ENCODE results near the gene OR52E2. TPM values are rescaled to one million over a fixed set of nuclear protein-coding genes. Genes with fewer than 3 reads are reported as not detected.

OR52E2 gene
- total RNA-seq, 4 donors from 2014 or later, result not detected

GRCh38 chr11:5036669-5037068 lies 22.8 kb downstream of the OR52E2 start:
- Histone ChIP-seq H3K9me3 (no peaks in the 10 kb centered on the region), H3K4me3 (no peak overlapping the region), H3K36me3 (no peaks in the 10 kb centered on the region), H3K27me3 (no peaks in the 10 kb centered on the region), H3K27ac (no peak overlapping the region), H3K4me1 (no peaks in the 10 kb centered on the region)
- intact Hi-C loops (cut with DNase I), result no loop called here
- no peak for DNase-seq
- TF ChIP-seq POLR2A (IDR thresholded peaks at IDR 0.05), result no peak
- TF ChIP-seq CTCF (IDR thresholded peaks at IDR 0.05), result no peak
- WGBS, 2 donors, result 68 to 80% methylated on average over 2 of the region's 2 CpGs

GRCh38 chr11:5021996-5022395 lies 37.4 kb downstream of the OR52E2 start:
- intact Hi-C loops (cut with DNase I), result no loop called here

GRCh38 chr11:5013012-5013411 lies 46.4 kb downstream of the OR52E2 start:
- H3K4me3 ChIP-seq, result no peak overlapping the region
- WGBS, 2 donors, result 76 to 79% methylated on average over 1 of the region's 1 CpG
- intact Hi-C loops (cut with DNase I), result no loop called here
- H3K4me1 ChIP-seq, result no peaks in the 10 kb centered on the region
- H3K36me3 ChIP-seq, result no peaks in the 10 kb centered on the region
- no peaks in the 10 kb centered on the region for H3K27me3 ChIP-seq
- TF ChIP-seq CTCF (IDR thresholded peaks at IDR 0.05) (no peak), POLR2A (IDR thresholded peaks at IDR 0.05) (no peak)
- no peak overlapping the region for H3K27ac ChIP-seq
- no peaks in the 10 kb centered on the region for H3K9me3 ChIP-seq
- no peak for DNase-seq

More at GRCh38 chr11:5021996-5022395, 37.4 kb downstream of the OR52E2 start:
- H3K27ac ChIP-seq, result no peak overlapping the region
- no peak overlapping the region for H3K4me3 ChIP-seq
- DNase-seq, result no peak
- no peak for TF ChIP-seq POLR2A (IDR thresholded peaks at IDR 0.05)
- TF ChIP-seq CTCF (IDR thresholded peaks at IDR 0.05), result no peak
- no peaks in the 10 kb centered on the region for H3K4me1 ChIP-seq
- 77 to 85% methylated on average over 2 of the region's 2 CpGs for WGBS, 2 donors
- no peaks in the 10 kb centered on the region for H3K27me3 ChIP-seq
- no peaks in the 10 kb centered on the region for H3K36me3 ChIP-seq
- peaks cover 0 to 14% (median 0%) of the 10 kb centered on the region in 3 donors for H3K9me3 ChIP-seq

- no peaks in the 10 kb centered on the region for H3K27me3 ChIP-seq
- no peak overlapping the region for H3K27ac ChIP-seq
- no peak overlapping the region for H3K4me3 ChIP-seq
- 63 to 80% methylated on average over 8 of the region's 8 CpGs for WGBS, 2 donors
- no peaks in the 10 kb centered on the region for H3K36me3 ChIP-seq
- no peaks in the 10 kb centered on the region for H3K9me3 ChIP-seq
- DNase-seq, result no peak
- TF ChIP-seq POLR2A (IDR thresholded peaks at IDR 0.05), result no peak
- no peak for TF ChIP-seq CTCF (IDR thresholded peaks at IDR 0.05)
- intact Hi-C loops (cut with DNase I), result no loop called here
- H3K4me1 ChIP-seq, result no peaks in the 10 kb centered on the region
These were observed 48.2 kb downstream of the OR52E2 start for GRCh38 chr11:5011254-5011653.

Other genes starting within 250 kb of the OR52E2 start
- gene OR51F2, start 238.3 kb downstream of the OR52E2 start, total RNA-seq, result not detected
- not detected for gene OR51S1, start 210.4 kb downstream of the OR52E2 start, total RNA-seq
- not detected for gene OR51T1, start 177.7 kb downstream of the OR52E2 start, total RNA-seq
- gene OR51A7, start 155.8 kb downstream of the OR52E2 start, total RNA-seq, result not detected
- not detected for gene OR51G2, start 140.3 kb downstream of the OR52E2 start, total RNA-seq
- not detected for gene OR51G1, start 135.3 kb downstream of the OR52E2 start, total RNA-seq
- not detected for gene OR51A4, start 112.0 kb downstream of the OR52E2 start, total RNA-seq
- gene OR51A2, start 103.9 kb downstream of the OR52E2 start, total RNA-seq, result not detected
- gene OR51L1, start 64.8 kb downstream of the OR52E2 start, total RNA-seq, result not detected
- not detected for gene OR52J3, start 13.1 kb downstream of the OR52E2 start, total RNA-seq
- gene OR52E1, start 9.9 kb upstream of the OR52E2 start, total RNA-seq, result not detected
- not detected for gene OR52A5, start 78.7 kb upstream of the OR52E2 start, total RNA-seq
- not detected for gene OR52A1, start 95.1 kb upstream of the OR52E2 start, total RNA-seq
- gene OR51V1, start 141.1 kb upstream of the OR52E2 start, total RNA-seq, result not detected
- gene HBB, start 167.4 kb upstream of the OR52E2 start, total RNA-seq, result 1 to 10 TPM in 3 of 4 donors, not detected in 1; 1.6 to 7.9 (median 2.7) TPM
- gene HBD, start 174.9 kb upstream of the OR52E2 start, total RNA-seq, result not detected
- gene HBG1, start 190.2 kb upstream of the OR52E2 start, total RNA-seq, result not detected
- not detected for gene HBG2, start 195.2 kb upstream of the OR52E2 start, total RNA-seq
- not detected for gene HBE1, start 210.3 kb upstream of the OR52E2 start, total RNA-seq
- gene OR51B4, start 242.3 kb upstream of the OR52E2 start, total RNA-seq, result not detected

Measured in esophagus squamous epithelium (tissue), 5 donors.